Hippocampal formation (tissue), 2 donors: ENCODE results near the gene MYLK4.

ENCODE experiments used
- DNase-seq, 2 donors: peaks; one replicate each; lab custom pipeline; 2025; lab: John Stamatoyannopoulos, UW

The MYLK4 gene

GRCh38 chr6:2695454-2696095 is 55.1 kb downstream of the MYLK4 start:
- DNase-seq = peak in 1 of 2 donors; percentile 18

GRCh38 chr6:2693231-2693630 is 57.5 kb downstream of the MYLK4 start:
- DNase-seq = no peak

DNA sequence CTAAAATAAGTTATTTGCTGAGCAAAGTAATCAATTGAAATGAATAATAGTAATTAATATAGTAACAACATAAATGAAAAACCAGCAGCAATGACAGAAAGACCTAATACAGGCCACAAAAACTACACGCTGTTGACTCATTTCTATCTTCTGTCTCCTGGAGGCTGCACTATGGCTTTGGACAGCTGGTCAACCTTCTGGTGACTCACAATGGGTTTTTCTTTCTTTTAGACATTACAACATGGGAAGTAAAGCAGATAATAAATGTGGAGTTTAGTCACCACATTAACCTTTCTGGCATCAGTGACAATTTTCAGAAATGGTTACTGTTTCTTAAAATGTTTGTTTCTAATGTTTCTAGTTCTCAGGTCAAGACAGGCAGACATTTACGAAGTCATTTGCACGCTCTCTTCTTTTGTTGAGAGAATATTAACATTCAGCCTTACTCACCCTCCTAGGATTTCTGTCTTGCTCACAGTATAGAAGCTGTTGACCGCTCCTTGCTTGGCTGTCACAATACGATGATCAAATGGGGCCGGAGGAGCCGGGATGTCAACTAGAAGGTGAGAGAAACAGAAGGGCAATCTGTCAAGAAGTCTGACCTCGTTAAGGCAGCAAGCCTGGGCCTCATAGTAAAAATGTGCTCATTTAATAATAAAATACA is 62.2 kb downstream of the MYLK4 start:
- no peak for DNase-seq

DNA sequence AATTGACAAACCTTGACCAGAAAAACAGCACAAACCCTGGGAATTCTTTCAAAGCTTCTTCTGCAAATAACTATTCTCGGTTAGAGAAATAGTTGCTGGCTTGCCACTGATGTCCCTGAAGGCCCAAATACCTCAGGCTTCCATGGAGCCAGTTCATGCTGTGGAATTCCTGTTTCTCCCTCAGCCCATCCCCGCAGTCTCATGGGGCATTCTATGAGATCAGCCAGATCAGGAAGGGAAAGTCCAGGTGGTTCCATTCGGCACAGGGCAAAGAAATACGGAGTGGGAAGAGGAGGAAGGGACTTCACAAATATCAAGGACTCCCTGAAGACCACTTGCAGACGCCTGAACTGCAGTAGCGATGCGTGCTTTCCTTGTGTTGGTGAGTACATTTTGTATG is 63.3 kb downstream of the MYLK4 start:
- DNase-seq = no peak

GRCh38 chr6:2686515-2686914 is 64.2 kb downstream of the MYLK4 start:
- no peak for DNase-seq

- no peak for DNase-seq
Observed at GRCh38 chr6:2684766-2685754, 65.7 kb downstream of the MYLK4 start.

DNA sequence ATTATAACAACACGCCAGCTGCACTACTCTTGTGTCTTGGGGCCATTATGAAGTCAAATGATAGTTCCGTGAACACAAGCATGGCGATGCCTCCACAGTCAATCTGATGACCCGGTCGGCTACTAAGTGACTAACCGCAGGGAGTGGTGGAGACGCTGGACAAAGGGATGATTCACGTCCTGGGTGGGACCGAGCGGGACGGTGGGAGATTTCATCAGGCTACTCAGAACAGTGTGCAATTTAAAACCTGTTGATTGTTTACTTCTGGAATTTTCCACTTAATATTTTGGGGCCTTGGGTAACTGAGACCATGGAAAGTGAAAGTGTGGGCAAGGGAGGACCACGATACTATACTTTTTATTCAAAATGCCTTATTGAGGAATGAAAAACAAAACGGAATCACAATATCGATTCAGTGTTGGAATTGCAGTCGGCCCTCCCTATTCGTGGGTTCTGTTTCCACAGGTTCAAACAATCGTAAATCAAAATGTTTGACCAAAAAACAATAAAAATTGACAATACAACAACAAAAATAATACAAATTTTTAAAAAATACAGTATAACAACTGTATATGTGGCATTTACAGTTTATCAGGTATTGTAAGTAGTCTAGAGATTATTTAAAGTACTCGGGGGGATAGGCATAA is 66.5 kb downstream of the MYLK4 start:
- no peak for DNase-seq

DNA sequence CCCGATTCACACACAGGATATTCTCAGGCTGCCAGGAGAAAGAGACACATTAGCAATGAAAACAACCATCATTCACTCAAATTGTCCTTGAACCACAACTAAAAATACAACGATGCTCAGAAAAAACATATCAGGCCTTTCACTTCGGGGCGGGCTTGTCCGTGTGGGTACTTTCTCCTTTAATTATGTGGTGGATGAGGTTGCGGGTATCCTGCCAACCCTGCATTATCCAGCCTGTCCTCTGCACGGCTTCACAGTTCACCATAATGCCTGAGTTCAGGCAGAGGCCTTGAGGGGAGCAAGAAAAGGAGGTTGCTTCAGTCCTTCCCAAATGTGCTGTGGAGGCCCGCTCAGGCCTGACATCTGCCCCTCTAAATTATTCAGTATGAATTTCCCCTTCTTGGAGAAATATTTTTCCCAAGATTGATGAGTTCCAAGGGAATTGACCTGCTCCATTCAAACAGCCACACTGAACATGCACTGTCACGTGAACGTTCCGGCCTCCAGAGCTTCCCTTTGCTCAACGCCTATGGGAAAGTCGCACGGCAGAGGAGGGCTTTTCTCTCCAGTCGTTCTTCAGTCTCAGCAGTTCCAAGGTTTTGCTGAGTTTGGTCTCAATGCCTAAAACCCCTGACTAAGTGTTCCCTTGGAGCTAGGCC is 70.3 kb downstream of the MYLK4 start:
- no peak for DNase-seq

- DNase-seq = no peak
Observed at GRCh38 chr6:2677080-2677593, 73.6 kb downstream of the MYLK4 start.

- no peak for DNase-seq
Observed at GRCh38 chr6:2676048-2676447, 74.7 kb downstream of the MYLK4 start.

DNA sequence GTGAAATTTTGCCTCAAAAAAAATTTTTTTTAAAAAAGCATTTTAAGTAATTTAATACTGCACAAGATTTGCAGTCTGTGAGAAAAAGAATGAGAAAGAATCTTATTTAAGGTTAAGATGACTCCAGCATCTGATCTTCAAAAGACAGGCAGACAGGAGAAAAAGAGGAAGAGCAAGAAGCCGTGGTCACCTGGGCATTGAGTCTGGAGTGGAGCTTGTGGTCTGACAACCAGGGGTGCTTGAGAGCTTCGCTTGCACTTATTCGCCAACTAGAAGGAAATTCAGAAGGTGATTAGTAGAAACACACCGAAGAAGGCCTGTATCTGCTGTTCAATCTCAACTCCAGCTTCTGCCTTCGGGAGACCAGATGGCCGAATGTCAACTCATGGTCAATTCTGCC is 75.9 kb downstream of the MYLK4 start:
- no peak for DNase-seq

DNA sequence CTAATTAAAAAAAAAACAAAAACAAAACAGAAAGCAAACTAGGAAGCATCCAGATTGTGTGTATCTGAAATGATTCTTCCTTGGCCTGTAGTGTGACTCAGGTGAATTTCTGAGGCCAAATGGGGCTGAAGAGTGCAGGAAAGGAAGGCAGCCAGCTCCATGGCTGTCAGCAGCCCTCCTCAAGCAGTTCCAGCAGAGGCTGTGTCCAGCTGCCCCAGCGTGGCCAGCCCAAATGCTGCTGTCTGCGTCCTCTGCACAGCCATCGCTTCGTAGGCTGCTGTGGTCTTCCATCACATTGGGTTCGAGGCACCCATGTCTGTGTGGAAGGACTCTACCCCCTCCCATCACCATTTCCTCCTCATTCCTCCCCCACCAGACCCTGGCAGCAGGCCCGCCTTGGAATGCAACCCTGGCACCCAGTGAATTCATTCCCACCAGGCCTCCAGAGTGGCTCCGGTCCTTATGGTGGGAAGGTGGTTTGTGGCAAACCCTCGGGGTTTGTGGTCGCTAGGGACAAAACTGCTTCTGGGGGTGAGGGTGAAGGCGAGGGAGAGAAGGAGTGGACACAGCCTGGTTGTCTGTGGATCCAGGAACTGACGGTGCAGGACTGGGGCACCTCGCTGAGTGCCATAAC is 81.5 kb downstream of the MYLK4 start:
- no peak for DNase-seq

GRCh38 chr6:2667617-2668016 is 83.1 kb downstream of the MYLK4 start:
- DNase-seq = no peak

DNA sequence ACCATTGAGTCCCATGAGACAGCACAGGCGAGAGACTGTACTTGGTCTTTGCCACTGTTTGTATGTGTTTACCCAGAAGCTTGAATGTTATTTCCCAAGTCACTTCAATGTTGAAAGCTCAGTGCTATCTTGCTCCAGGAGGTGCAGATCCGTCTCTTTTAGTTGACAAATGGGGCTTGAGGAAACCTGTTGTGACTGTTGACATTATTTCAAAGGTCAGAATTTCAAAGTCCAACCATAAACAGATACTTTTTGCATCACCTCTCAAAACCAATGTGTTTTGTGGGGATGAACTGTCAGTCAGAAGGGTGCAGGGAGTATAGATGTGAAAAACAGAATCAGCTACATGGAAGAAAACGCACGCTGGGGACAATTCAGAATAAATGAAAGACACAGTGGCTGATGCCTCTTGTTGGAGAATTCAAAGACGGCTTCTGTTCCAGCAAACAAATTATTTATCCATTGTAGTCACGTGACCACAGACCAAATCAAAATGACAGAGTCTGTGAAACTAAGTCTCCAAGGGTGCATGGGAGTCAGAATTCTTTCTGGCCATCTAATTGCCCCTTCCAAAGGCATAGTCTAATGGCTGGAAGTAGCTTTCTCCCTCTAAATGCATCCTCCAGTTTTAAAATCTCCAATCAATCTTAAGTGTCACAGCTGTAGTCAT is 83.7 kb downstream of the MYLK4 start:
- DNase-seq = no peak

- DNase-seq = no peak
Observed at GRCh38 chr6:2665146-2666070, 85.3 kb downstream of the MYLK4 start.

DNA sequence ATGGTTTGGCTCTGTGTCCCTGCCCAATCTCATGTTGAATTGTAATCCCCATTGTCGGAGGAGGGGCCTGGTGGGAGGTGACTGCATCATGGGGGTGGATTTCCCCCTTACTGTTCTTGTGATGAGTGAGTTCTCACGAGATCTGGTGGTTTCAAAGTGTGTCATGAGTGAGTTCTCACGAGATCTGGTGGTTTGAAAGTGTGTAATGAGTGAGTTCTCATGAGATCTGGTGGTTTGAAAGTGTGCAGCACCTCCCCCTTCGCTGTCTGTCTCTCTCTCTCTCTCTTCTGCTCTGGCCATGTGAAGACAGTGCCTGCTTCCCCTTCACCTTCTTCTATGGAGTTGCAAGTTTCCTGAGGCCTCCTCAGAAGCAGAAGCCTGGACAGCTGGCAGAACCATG is 87.6 kb downstream of the MYLK4 start:
- DNase-seq = no peak

DNA sequence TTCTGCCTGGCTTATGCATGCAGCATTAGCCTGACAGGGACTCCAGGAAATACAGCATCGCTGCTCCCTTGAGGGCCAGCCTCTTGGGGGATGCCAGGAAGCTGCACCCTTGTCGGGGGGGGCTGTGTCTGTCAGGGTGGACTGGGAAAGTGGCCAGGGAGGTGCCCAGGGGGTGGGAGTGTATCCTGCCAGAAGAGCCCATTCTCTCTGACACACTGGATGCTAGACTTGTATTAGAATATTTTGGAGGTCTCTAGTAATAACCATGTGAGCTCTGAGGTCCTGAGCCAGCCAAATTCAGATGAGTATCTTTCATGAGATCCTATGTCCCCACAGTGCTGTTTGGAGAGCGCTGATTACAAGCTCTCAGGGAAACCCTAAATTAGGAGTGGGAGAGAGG is 89.1 kb downstream of the MYLK4 start:
- no peak for DNase-seq

DNA sequence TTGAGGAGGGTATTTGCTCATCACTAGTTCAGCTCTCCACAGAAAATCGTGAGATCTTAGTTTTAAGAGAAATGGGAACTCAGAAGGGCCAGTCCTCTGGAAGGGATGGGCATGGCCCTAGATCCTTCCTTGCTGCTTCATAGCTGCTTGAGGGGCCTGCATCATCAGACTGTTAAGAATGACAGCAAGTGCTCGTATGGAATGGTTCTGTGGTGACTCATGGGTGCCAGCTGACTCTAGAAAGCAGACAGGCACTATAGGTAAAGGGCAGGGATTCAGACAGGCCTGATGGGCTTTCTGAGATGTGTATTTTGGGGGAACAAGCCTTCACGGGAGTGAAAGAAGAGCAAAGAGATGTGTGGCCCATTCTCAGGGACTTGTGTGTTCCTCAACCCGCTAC is 90.8 kb downstream of the MYLK4 start:
- DNase-seq = no peak

DNA sequence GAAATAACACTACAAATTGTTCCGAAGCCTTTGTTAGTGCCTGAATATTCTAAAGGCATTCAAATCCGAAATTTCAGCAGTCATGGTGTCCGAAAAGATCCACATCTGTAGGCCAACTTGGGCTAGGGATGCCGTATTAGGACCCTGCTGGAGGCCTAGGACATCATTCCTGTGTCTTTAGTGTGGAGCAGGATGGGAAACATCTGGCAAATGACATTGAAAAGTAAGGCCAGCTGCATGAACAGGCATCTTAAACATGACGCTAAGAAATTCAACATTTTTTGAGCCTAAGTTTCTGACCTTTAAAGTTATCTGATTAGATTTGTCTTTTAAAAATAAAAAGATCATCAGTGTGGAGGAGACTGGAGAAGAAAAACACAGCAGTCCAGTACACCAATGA is 91.3 kb downstream of the MYLK4 start:
- DNase-seq = no peak
